PC-9 (cell line): ENCODE data around the gene FAAH2. TPM values are rescaled to one million over a fixed set of nuclear protein-coding genes. Genes with fewer than 3 reads are reported as not detected.

Experiments
- Bru-seq: library from RNA; stranded (reverse); fragments of 400-500 nt; gene quantifications from one replicate; lab custom pipeline; 2021; lab: Mats Ljungman, UMichigan
- BruChase-seq, 2 experiments: library from RNA; stranded (reverse); fragments of 400-500 nt; gene quantifications; one replicate each; lab custom pipeline; 2021; lab: Mats Ljungman, UMichigan
- BruUV-seq: library from RNA; stranded (reverse); fragments of 400-500 nt; replicated peaks from 2 replicates; lab custom pipeline; 2021; lab: Mats Ljungman, UMichigan
- CTCF ChIA-PET: fragments of 300-600 bp; sonication (Branson Sonifier 250); formaldehyde crosslinking; loops from one replicate; lab custom pipeline; 2022; ENCODE audit warnings: antibody characterized with exemption; lab: Charles Lee
- POLR2A ChIA-PET: fragments of 300-600 bp; sonication (Branson Sonifier 250); formaldehyde crosslinking; loops from one replicate; lab custom pipeline; 2022; ENCODE audit warnings: antibody characterized with exemption; ENCODE audit not compliant: unreplicated experiment; lab: Charles Lee
- DNase-seq, 2 experiments: peaks; one replicate each; pipeline versions ENCODE4 v3.0.0 to v3.0.0-alpha.2; 2015 to 2022; ENCODE audit warnings: mixed read lengths in 1 of 2
- H2AFZ ChIP-seq: fragments of 200-600 bp; sonication (generic); 2 replicates; pipeline ENCODE4 v1.8.1; 2017; ENCODE audit warnings: antibody characterized with exemption
- H3F3A ChIP-seq: fragments of 200-600 bp; sonication (generic); 2 replicates; pipeline ENCODE4 v1.8.1; 2017; ENCODE audit warnings: antibody characterized with exemption, mild to moderate bottlenecking, low read depth; ENCODE audit not compliant: insufficient read depth
- H3K27ac ChIP-seq: fragments of 200-600 bp; sonication (generic); 2 replicates; pipeline ENCODE4 v1.6.1; 2016; ENCODE audit warnings: mixed run types
- H3K27me3 ChIP-seq: fragments of 200-600 bp; sonication (generic); 2 replicates; pipeline ENCODE4 v1.6.1; 2016; ENCODE audit warnings: low read depth, mixed run types; ENCODE audit not compliant: insufficient read depth
- H3K36me3 ChIP-seq: fragments of 200-600 bp; sonication (generic); 2 replicates; pipeline ENCODE4 v1.6.1; 2016; ENCODE audit warnings: low read depth, mixed run types
- H3K4me1 ChIP-seq: fragments of 200-600 bp; sonication (generic); replicated peaks from 2 replicates; pipeline ENCODE4 v1.6.1; 2016; ENCODE audit warnings: mixed run types; ENCODE audit not compliant: insufficient read depth
- H3K4me2 ChIP-seq: fragments of 200-600 bp; sonication (generic); 2 replicates; pipeline ENCODE4 v1.6.1; 2017; ENCODE audit warnings: mixed run types
- H3K4me3 ChIP-seq: fragments of 200-600 bp; sonication (generic); 2 replicates; pipeline ENCODE4 v1.6.1; 2016; ENCODE audit warnings: mixed run types
- H3K79me2 ChIP-seq: fragments of 200-600 bp; sonication (generic); 2 replicates; pipeline ENCODE4 v1.6.1; 2017; ENCODE audit warnings: low read depth, mixed run types
- H3K9me2 ChIP-seq: fragments of 200-600 bp; sonication (generic); 2 replicates; pipeline ENCODE4 v1.8.1; 2017; ENCODE audit warnings: mild to moderate bottlenecking; ENCODE audit not compliant: insufficient read depth
- H3K9me3 ChIP-seq: fragments of 200-600 bp; sonication (generic); 2 replicates; pipeline ENCODE4 v1.8.1; 2016; ENCODE audit warnings: low read depth; ENCODE audit not compliant: insufficient read depth
- H4K20me1 ChIP-seq: fragments of 200-600 bp; sonication (generic); 2 replicates; pipeline ENCODE4 v1.8.1; 2017; ENCODE audit not compliant: insufficient read depth
- EZH2 ChIP-seq: fragments of 200-600 bp; sonication (generic); IDR thresholded peaks from 2 replicates; pipeline ENCODE4 v1.8.0; 2017; ENCODE audit warnings: antibody characterized with exemption, low read depth
- intact Hi-C: fragments of 100-400 bp; cut with micrococcal nuclease; formaldehyde crosslinking; loops from one replicate; pipeline ENCODE4 v1.10.0; 2022; ENCODE audit not compliant: unreplicated experiment
- long read RNA-seq: library from polyadenylated mRNA; stranded (forward); transcript quantifications from one replicate; pipeline ENCODE4 v2.0.0, GENCODE V29; 2022
- total RNA-seq: library from RNA; stranded (reverse); gene quantifications from 2 replicates; pipeline ENCODE4 v1.2.3, GENCODE V29; 2021
- TF ChIP-seq, protein P1 (sequence below): fragments of 200-600 bp; sonication (generic); conservative IDR thresholded peaks from 2 replicates; pipeline ENCODE4 v1.6.1; 2017; ENCODE audit warnings: mixed run types, antibody characterized with exemption, mild to moderate bottlenecking, moderate library complexity

Gene FAAH2, protein sequence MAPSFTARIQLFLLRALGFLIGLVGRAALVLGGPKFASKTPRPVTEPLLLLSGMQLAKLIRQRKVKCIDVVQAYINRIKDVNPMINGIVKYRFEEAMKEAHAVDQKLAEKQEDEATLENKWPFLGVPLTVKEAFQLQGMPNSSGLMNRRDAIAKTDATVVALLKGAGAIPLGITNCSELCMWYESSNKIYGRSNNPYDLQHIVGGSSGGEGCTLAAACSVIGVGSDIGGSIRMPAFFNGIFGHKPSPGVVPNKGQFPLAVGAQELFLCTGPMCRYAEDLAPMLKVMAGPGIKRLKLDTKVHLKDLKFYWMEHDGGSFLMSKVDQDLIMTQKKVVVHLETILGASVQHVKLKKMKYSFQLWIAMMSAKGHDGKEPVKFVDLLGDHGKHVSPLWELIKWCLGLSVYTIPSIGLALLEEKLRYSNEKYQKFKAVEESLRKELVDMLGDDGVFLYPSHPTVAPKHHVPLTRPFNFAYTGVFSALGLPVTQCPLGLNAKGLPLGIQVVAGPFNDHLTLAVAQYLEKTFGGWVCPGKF
- total RNA-seq = 8.2 and 10.4 TPM in 2 replicates
- percentile 53 among the genes with signal in this experiment for Bru-seq, nascent RNA
- BruChase-seq, experiment 1, labeled RNA remaining after a 2-hour chase = percentile 57 among the genes with signal in this experiment
- BruChase-seq, experiment 2, labeled RNA remaining after a 6-hour chase = percentile 47 among the genes with signal in this experiment
- long read RNA-seq, partial matches to known transcripts = 4 of 25 reads
- long read RNA-seq, other reads (novel, unspliced or antisense) = 17 of 25 reads

DNA sequence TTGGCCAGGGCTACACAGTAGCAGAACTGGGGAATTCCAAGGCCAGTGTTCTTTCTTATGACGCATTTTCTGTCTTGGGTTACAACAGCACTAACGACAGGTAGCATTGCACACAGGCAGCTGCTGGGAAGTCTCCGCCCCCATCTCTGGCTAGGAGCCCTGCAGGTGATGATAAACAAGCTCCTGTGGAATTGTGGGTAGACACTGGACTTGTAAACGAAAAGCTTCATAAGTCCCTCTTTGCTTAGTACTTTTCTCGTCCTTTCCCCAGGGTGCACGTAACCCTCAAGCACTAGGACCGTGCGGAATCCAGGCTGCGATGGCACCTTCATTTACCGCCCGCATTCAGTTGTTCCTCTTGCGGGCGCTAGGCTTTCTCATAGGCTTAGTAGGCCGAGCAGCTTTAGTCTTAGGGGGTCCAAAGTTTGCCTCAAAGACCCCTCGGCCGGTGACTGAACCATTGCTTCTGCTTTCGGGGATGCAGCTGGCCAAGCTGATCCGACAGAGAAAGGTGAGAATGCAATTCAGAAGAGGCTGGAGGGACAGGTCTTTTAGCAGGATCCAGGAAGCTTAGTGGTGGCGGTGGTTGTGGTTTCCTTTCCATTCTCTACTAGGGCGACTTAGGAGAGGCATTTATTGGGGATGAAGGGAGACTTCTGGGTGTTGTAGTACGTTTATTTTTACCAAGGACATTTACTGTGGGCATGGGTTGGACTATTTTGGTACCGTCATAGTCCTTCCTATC is at the start of gene FAAH2:
FAAH2 (plus strand) TSS at position 200 of the 745 bp plus-strand sequence; CDS start at position 320, 120 bp downstream.
- POLR2A ChIA-PET = interaction anchor here (0.5 to 0.7 kb wide), 4 partner anchors 172 to 1569 kb away, joined by 3 to 4 read pairs (median 4); partner anchors contain the start of gene RRAGB
- Histone ChIP-seq H4K20me1 (no peaks in the 10 kb centered on the region), H3K27me3 (no peaks in the 10 kb centered on the region), H3K4me2 (peak within 1 kb of the TSS; percentile 85), H3F3A (no peaks in the 10 kb centered on the region), H3K4me3 (peak within 1 kb of the TSS; percentile 60), H3K79me2 (0 out of 2 replicates have a peak, but pooled peaks cover 3% of the 10 kb centered on the region), H3K36me3 (no peaks in the 10 kb centered on the region), H3K9me2 (no peaks in the 10 kb centered on the region), H3K9me3 (no peaks in the 10 kb centered on the region), H3K4me1 (0 out of 2 replicates have a peak, but pooled peaks cover 13% of the 10 kb centered on the region), H3K27ac (peak within 1 kb of the TSS; percentile 59), H2AFZ (peak within 1 kb of the TSS; percentile 85)
- peak; percentile 90 to 92 for DNase-seq
- TSS peak; percentile 61 for BruUV-seq
- TF ChIP-seq EZH2 = no peak
- TF ChIP-seq, protein P1, sequence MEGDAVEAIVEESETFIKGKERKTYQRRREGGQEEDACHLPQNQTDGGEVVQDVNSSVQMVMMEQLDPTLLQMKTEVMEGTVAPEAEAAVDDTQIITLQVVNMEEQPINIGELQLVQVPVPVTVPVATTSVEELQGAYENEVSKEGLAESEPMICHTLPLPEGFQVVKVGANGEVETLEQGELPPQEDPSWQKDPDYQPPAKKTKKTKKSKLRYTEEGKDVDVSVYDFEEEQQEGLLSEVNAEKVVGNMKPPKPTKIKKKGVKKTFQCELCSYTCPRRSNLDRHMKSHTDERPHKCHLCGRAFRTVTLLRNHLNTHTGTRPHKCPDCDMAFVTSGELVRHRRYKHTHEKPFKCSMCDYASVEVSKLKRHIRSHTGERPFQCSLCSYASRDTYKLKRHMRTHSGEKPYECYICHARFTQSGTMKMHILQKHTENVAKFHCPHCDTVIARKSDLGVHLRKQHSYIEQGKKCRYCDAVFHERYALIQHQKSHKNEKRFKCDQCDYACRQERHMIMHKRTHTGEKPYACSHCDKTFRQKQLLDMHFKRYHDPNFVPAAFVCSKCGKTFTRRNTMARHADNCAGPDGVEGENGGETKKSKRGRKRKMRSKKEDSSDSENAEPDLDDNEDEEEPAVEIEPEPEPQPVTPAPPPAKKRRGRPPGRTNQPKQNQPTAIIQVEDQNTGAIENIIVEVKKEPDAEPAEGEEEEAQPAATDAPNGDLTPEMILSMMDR = no peak; the same call in 1 of the 2 replicates
- intact Hi-C loops = loop anchor here (5.0 to 10.0 kb wide), 6 partner anchors 132 to 1569 kb away; partner anchors contain the start of genes RRAGB and SPIN3
- CTCF ChIA-PET = interaction anchor here (0.7 kb wide), 1 partner anchor 521 kb away, joined by 3 read pairs; no protein-coding TSS in a partner anchor

DNA sequence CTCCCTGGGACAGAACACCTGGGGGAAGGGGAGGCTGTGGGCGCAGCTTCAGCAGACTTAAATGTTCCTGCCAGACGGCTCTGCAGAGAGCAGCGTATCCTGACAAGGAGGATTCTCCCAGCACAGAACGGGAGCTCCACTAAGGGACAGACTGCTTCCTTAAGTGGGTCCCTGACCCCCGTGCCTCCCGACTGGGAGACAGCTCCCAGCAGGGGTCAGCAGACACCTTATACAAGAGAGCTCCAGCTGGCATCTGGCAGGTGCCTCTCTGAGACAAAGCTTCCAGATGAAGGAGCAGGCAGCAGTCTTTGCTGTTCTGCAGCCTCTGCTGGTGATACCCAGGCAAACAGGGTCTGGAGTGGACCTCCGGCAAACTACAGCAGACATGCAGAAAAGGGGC is 44.5 kb upstream of the FAAH2 start:
- H4K20me1 ChIP-seq = no peaks in the 10 kb centered on the region
- no peaks in the 10 kb centered on the region for H3K9me2 ChIP-seq
- H3K36me3 ChIP-seq = no peaks in the 10 kb centered on the region
- H3K27me3 ChIP-seq = no peaks in the 10 kb centered on the region
- H3K79me2 ChIP-seq = no peaks in the 10 kb centered on the region
- POLR2A ChIA-PET = interaction anchor here (0.6 kb wide), 1 partner anchor 46 kb away, joined by 3 read pairs; no protein-coding TSS in a partner anchor
- CTCF ChIA-PET = no interaction called here
- no TSS peak for BruUV-seq
- H3K4me3 ChIP-seq = no peak overlapping the region
- TF ChIP-seq, protein P1 = no peak
- no peak for TF ChIP-seq EZH2
- intact Hi-C loops = no loop called here
- no peaks in the 10 kb centered on the region for H3K9me3 ChIP-seq
- no peaks in the 10 kb centered on the region for H3K4me1 ChIP-seq
- H3F3A ChIP-seq = no peaks in the 10 kb centered on the region
- H2AFZ ChIP-seq = no peak overlapping the region
- H3K27ac ChIP-seq = no peak overlapping the region
- no peak for DNase-seq
- H3K4me2 ChIP-seq = no peak overlapping the region
